Measurements from ENCODE around the gene PECR.

DNA sequence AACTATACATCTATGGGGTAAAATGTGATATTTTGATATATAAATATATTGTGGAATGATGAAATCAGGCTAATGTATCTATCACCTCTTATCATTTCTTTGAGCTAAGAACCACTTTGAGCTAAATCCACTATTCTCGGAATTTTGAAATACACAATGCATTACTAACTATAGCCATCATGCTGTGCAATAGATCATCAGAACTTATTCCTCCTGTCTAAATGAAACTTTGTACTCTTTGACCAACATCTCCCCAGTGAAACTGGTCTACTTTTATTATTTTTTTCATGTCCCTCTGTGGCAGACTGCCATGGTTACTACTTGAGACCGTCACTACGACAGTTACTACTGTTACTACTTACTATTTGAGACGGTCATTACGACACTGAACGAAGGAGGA, 11.4 kb downstream of the PECR start:
- TF ChIP-seq CTCF (IDR thresholded peaks at IDR 0.05): no peak
- no peak for TF ChIP-seq EZH2 (IDR thresholded peaks at IDR 0.05; ENCODE audit: borderline replicate concordance, insufficient read depth, low read depth, low read length, poor library complexity, severe bottlenecking)

Data from B cell (primary cell).